HepG2 (cell line): ENCODE measurements around the gene SGSH. TPM values are rescaled to one million over a fixed set of nuclear protein-coding genes. Genes with fewer than 3 reads are reported as not detected.
A peak's percentile ranks its signal among the peaks of the same experiment; 100 is the strongest.

Experiments
- BORCS8-MEF2B ChIP-seq: sonication (generic); formaldehyde crosslinking; IDR thresholded peaks from 2 replicates; pipeline ENCODE4 v1.8.0; 2022; ENCODE audit warnings: mild to moderate bottlenecking, missing genetic modification reagents
- HMG20A ChIP-seq: IDR thresholded peaks from 2 replicates; pipeline ENCODE4 v1.6.1; 2016; ENCODE audit warnings: borderline replicate concordance
- NPAS2 ChIP-seq: sonication (generic); formaldehyde crosslinking; IDR thresholded peaks from 2 replicates; pipeline ENCODE4 v1.8.0; 2022; ENCODE audit warnings: mild to moderate bottlenecking, missing genetic modification reagents, borderline replicate concordance
- SIN3A ChIP-seq: IDR thresholded peaks from 2 replicates; pipeline ENCODE4 v1.6.1; 2011; ENCODE audit warnings: low read depth, mild to moderate bottlenecking, control low read depth, low read length, borderline replicate concordance
- SP5 ChIP-seq: IDR thresholded peaks from 2 replicates; pipeline ENCODE4 v1.6.1; 2016; ENCODE audit warnings: low read depth, borderline replicate concordance
- TAF1 ChIP-seq: sonication (generic); formaldehyde crosslinking; IDR thresholded peaks from 2 replicates; pipeline ENCODE4 v1.4.0; 2020; ENCODE audit warnings: missing genetic modification reagents
- TP53 ChIP-seq: sonication (generic); formaldehyde crosslinking; conservative IDR thresholded peaks from 2 replicates; pipeline ENCODE4 v1.4.0; 2020; ENCODE audit warnings: missing genetic modification reagents
- ZEB1 ChIP-seq: IDR thresholded peaks from 2 replicates; pipeline ENCODE4 v1.6.1; 2012; ENCODE audit warnings: mild to moderate bottlenecking, low read depth, inconsistent platforms; ENCODE audit not compliant: insufficient replicate concordance
- ZMYM3 ChIP-seq: sonication (generic); formaldehyde crosslinking; IDR thresholded peaks from 2 replicates; pipeline ENCODE4 v1.5.1; 2020; ENCODE audit warnings: mild to moderate bottlenecking, missing genetic modification reagents
- ZNF12 ChIP-seq: sonication (generic); formaldehyde crosslinking; IDR thresholded peaks from 2 replicates; pipeline ENCODE4 v1.5.0; 2020; ENCODE audit warnings: missing genetic modification reagents
- ZNF3 ChIP-seq: IDR thresholded peaks from 2 replicates; pipeline ENCODE4 v1.7.0; 2017; ENCODE audit warnings: inconsistent platforms
- ZNF543 ChIP-seq: sonication (generic); formaldehyde crosslinking; IDR thresholded peaks from 2 replicates; pipeline ENCODE4 v1.4.0; 2020; ENCODE audit warnings: mild to moderate bottlenecking, missing genetic modification reagents
- ZNF724P ChIP-seq: sonication (generic); formaldehyde crosslinking; IDR thresholded peaks from 2 replicates; pipeline ENCODE4 v1.8.0; 2022; ENCODE audit warnings: missing genetic modification reagents, borderline replicate concordance
- ZNF777 ChIP-seq: sonication (generic); formaldehyde crosslinking; IDR thresholded peaks from 2 replicates; pipeline ENCODE4 v1.4.0; 2020; ENCODE audit warnings: missing genetic modification reagents
- ZNF879 ChIP-seq: sonication (generic); formaldehyde crosslinking; IDR thresholded peaks from 2 replicates; pipeline ENCODE4 v1.8.1; 2023; ENCODE audit warnings: missing genetic modification reagents
- polyA plus RNA-seq, 8 experiments: library from polyadenylated mRNA; depleted of rRNA in 3 of 8; stranded (reverse) in 7 of 8; unstranded in 1 of 8; fragments of >200 nt; fragmentation: Illumina TruSeq in 4 of 8; extraction: Trizol in 4 of 8; gene quantifications; 2 replicates each; pipeline versions ENCODE4 v1.2.1 to v1.2.3, GENCODE V29; 2011 to 2016; ENCODE audit warnings: low read depth in 4 of 8, missing spikeins in 1 of 8, mixed read lengths in 1 of 8; ENCODE audit not compliant: insufficient read depth in 1 of 8
- total RNA-seq, 5 experiments: library from RNA; depleted of rRNA; stranded (reverse); fragments of >200 nt; fragmentation: Illumina TruSeq; extraction: Trizol; gene quantifications; 2 replicates each; pipeline ENCODE4 v1.2.3, GENCODE V29; 2016; ENCODE audit warnings: low read depth in 1 of 5
- TF ChIP-seq, protein P1 (sequence below): sonication (generic); formaldehyde crosslinking; IDR thresholded peaks from 2 replicates; pipeline ENCODE4 v1.4.0; 2020; ENCODE audit warnings: missing genetic modification reagents, borderline replicate concordance
- TF ChIP-seq, protein P2 (sequence below): conservative IDR thresholded peaks from 2 replicates; pipeline ENCODE4 v1.6.1; 2018; ENCODE audit warnings: missing genetic modification reagents
- TF ChIP-seq, protein P3 (sequence below): sonication (generic); formaldehyde crosslinking; IDR thresholded peaks from 2 replicates; pipeline ENCODE4 v1.8.0; 2022; ENCODE audit warnings: missing genetic modification reagents, mild to moderate bottlenecking, borderline replicate concordance
- TF ChIP-seq, protein P4 (sequence below): sonication (generic); formaldehyde crosslinking; IDR thresholded peaks from 2 replicates; pipeline ENCODE4 v1.5.0; 2020; ENCODE audit warnings: mild to moderate bottlenecking, missing genetic modification reagents
- TF ChIP-seq, protein P5 (sequence below): sonication (generic); formaldehyde crosslinking; IDR thresholded peaks from 2 replicates; pipeline ENCODE4 v1.4.0; 2020; ENCODE audit warnings: missing genetic modification reagents, mild to moderate bottlenecking, borderline replicate concordance
- TF ChIP-seq, protein P6 (sequence below): sonication (generic); formaldehyde crosslinking; IDR thresholded peaks from 2 replicates; pipeline ENCODE4 v1.4.0; 2020; ENCODE audit warnings: low read depth, mild to moderate bottlenecking, missing genetic modification reagents

SGSH gene
- total and polyA plus RNA-seq, 2 of the 13 experiments (the other 11 are each of a cell fraction or from before 2014, with no cell fraction given): 12.2 to 17.6 TPM

DNA sequence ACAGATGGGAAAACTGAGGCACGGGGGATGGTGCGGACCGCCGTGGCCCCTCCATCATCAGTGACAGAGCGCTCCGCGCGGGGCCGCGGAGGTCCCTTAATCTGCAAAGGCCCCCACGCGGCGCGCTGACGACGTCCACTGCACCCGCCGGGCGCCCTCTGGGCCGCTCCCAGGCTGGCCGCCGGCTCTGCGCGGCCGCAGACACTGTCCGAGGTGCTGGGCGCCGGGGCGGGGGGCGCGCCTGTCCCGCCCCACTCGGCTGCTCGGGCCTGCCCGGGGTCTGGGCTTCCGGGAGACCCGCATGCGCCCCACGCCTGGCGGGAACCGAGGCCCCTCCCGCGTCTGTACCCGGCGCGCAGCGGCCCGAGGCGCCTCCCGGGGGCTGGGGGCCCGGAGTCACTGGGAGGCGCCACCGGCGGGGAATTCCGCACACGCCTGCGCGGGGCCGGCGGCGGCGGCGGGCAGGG lies 40.0 kb upstream of the SGSH start (continued):
- TF ChIP-seq, protein P1, sequence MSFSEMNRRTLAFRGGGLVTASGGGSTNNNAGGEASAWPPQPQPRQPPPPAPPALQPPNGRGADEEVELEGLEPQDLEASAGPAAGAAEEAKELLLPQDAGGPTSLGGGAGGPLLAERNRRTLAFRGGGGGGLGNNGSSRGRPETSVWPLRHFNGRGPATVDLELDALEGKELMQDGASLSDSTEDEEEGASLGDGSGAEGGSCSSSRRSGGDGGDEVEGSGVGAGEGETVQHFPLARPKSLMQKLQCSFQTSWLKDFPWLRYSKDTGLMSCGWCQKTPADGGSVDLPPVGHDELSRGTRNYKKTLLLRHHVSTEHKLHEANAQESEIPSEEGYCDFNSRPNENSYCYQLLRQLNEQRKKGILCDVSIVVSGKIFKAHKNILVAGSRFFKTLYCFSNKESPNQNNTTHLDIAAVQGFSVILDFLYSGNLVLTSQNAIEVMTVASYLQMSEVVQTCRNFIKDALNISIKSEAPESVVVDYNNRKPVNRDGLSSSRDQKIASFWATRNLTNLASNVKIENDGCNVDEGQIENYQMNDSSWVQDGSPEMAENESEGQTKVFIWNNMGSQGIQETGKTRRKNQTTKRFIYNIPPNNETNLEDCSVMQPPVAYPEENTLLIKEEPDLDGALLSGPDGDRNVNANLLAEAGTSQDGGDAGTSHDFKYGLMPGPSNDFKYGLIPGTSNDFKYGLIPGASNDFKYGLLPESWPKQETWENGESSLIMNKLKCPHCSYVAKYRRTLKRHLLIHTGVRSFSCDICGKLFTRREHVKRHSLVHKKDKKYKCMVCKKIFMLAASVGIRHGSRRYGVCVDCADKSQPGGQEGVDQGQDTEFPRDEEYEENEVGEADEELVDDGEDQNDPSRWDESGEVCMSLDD: no peak; the same call in 1 of the 2 replicates
- TF ChIP-seq ZNF3 (CRISPR knock-in tag) (no peak), BORCS8-MEF2B (CRISPR knock-in tag) (peak; percentile 59; the same call in 1 of the 2 replicates), ZNF543 (CRISPR knock-in tag) (no peak), SIN3A (no peak), TAF1 (no peak), ZNF724P (CRISPR knock-in tag) (peak; percentile 30; the same call in 1 of the 2 replicates), ZEB1 (no peak), ZMYM3 (CRISPR knock-in tag) (no peak), ZNF12 (CRISPR knock-in tag) (no peak), ZNF777 (no peak; the same call in 1 of the 2 replicates), HMG20A (CRISPR knock-in tag) (no peak), NPAS2 (CRISPR knock-in tag) (no peak), SP5 (CRISPR knock-in tag) (peak; percentile 61), ZNF879 (CRISPR knock-in tag) (no peak), TP53 (CRISPR knock-in tag) (no peak; the same call in 1 of the 2 replicates)
- TF ChIP-seq, protein P2, sequence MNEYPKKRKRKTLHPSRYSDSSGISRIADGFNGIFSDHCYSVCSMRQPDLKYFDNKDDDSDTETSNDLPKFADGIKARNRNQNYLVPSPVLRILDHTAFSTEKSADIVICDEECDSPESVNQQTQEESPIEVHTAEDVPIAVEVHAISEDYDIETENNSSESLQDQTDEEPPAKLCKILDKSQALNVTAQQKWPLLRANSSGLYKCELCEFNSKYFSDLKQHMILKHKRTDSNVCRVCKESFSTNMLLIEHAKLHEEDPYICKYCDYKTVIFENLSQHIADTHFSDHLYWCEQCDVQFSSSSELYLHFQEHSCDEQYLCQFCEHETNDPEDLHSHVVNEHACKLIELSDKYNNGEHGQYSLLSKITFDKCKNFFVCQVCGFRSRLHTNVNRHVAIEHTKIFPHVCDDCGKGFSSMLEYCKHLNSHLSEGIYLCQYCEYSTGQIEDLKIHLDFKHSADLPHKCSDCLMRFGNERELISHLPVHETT (CRISPR knock-in tag): peak; percentile 94
- TF ChIP-seq, protein P3, sequence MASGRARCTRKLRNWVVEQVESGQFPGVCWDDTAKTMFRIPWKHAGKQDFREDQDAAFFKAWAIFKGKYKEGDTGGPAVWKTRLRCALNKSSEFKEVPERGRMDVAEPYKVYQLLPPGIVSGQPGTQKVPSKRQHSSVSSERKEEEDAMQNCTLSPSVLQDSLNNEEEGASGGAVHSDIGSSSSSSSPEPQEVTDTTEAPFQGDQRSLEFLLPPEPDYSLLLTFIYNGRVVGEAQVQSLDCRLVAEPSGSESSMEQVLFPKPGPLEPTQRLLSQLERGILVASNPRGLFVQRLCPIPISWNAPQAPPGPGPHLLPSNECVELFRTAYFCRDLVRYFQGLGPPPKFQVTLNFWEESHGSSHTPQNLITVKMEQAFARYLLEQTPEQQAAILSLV (CRISPR knock-in tag): peak; percentile 64; the same call in 1 of the 2 replicates
- TF ChIP-seq, protein P4, sequence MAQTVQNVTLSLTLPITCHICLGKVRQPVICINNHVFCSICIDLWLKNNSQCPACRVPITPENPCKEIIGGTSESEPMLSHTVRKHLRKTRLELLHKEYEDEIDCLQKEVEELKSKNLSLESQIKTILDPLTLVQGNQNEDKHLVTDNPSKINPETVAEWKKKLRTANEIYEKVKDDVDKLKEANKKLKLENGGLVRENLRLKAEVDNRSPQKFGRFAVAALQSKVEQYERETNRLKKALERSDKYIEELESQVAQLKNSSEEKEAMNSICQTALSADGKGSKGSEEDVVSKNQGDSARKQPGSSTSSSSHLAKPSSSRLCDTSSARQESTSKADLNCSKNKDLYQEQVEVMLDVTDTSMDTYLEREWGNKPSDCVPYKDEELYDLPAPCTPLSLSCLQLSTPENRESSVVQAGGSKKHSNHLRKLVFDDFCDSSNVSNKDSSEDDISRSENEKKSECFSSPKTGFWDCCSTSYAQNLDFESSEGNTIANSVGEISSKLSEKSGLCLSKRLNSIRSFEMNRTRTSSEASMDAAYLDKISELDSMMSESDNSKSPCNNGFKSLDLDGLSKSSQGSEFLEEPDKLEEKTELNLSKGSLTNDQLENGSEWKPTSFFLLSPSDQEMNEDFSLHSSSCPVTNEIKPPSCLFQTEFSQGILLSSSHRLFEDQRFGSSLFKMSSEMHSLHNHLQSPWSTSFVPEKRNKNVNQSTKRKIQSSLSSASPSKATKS: no peak; the same call in 1 of the 2 replicates
- TF ChIP-seq, protein P5, sequence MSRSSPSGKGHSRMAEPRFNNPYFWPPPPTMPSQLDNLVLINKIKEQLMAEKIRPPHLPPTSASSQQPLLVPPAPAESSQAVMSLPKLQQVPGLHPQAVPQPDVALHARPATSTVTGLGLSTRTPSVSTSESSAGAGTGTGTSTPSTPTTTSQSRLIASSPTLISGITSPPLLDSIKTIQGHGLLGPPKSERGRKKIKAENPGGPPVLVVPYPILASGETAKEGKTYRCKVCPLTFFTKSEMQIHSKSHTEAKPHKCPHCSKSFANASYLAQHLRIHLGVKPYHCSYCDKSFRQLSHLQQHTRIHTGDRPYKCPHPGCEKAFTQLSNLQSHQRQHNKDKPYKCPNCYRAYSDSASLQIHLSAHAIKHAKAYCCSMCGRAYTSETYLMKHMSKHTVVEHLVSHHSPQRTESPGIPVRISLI (CRISPR knock-in tag): no peak
- TF ChIP-seq, protein P6, sequence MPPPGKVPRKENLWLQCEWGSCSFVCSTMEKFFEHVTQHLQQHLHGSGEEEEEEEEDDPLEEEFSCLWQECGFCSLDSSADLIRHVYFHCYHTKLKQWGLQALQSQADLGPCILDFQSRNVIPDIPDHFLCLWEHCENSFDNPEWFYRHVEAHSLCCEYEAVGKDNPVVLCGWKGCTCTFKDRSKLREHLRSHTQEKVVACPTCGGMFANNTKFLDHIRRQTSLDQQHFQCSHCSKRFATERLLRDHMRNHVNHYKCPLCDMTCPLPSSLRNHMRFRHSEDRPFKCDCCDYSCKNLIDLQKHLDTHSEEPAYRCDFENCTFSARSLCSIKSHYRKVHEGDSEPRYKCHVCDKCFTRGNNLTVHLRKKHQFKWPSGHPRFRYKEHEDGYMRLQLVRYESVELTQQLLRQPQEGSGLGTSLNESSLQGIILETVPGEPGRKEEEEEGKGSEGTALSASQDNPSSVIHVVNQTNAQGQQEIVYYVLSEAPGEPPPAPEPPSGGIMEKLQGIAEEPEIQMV (CRISPR knock-in tag): no peak; the same call in 1 of the 2 replicates
